HG03354 (cell line): Measurements from ENCODE around the gene RBMS3.
"Not testable (repeated sequence)": the region's sequence is repeated elsewhere in the genome, so short reads cannot be mapped to it uniquely, and the experiment has no call there.

Experiments
- ATAC-seq: cut with Tn5 transposase; IDR thresholded peaks from one replicate; pipeline ENCODE4 v1.9.1; 2021; ENCODE audit warnings: mild to moderate bottlenecking; ENCODE audit not compliant: unreplicated experiment, poor library complexity, severe bottlenecking

Gene RBMS3

GRCh38 chr3:29777869-29778268 lies 497.0 kb downstream of the RBMS3 start:
- ATAC-seq = no peak

GRCh38 chr3:29789686-29790085 lies 508.8 kb downstream of the RBMS3 start:
- no peak for ATAC-seq

DNA sequence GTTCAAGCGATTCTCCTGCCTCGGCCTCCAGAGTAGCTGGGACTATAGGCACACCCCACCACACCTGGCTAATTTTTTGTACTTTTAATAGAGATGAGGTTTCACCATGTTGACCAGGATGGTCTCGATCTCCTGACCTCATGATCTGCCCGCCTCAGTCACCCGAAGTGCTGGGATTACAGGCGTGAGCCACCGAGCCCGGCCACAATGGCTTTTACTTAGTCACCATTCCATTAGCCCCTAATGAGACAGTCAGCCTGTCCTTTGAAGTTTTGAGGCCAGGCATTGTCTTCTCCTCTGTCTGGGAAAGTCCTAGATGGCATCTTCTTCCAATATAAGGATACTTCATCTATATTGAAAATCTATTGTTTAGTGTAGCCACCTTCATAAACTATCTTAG lies 515.9 kb downstream of the RBMS3 start:
- ATAC-seq = no peak

GRCh38 chr3:29802057-29802456 lies 521.2 kb downstream of the RBMS3 start:
- no peak for ATAC-seq

- no peak for ATAC-seq
Measured at GRCh38 chr3:29804044-29804443, 523.2 kb downstream of the RBMS3 start.

- ATAC-seq = no peak
Measured at GRCh38 chr3:29805757-29806156, 524.9 kb downstream of the RBMS3 start.

GRCh38 chr3:29808324-29808723 lies 527.5 kb downstream of the RBMS3 start:
- not testable (repeated sequence) for ATAC-seq

DNA sequence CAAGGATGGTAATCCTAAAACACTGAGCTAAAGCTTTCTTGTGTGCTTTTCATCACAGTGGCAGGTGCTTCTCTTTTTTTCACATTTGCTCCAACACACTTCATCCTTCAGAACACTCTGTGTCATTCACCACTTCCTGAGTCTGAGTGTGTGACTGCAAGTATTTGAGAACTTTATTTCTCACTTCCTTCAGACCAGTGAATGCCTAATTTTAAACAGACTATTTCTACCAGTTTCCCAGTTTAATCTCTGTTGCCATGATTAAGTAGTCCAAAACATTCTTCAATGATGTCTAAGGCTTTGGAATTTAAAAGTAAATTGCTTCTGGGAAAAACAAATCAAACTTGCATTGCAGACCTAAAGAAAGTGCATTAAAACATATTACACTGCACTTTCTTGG lies 541.2 kb downstream of the RBMS3 start:
- no peak for ATAC-seq

DNA sequence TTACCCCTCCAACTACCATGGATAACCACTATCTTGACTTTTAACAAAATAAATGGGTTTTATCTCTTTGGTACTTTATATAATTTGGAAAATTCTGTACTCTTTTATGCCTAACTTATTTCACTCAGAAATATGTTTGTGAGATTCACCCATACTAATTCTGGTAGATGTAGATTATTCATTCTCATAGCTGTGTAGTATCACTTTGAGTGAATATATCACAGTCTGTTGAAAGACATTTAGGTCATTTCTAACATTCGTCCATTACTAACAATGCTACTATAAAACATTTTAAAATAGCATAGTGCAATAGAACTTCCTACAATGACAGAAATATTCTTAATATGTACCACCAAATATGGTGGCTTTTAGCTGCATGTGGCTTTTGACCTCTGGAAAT lies 542.4 kb downstream of the RBMS3 start:
- no peak for ATAC-seq

DNA sequence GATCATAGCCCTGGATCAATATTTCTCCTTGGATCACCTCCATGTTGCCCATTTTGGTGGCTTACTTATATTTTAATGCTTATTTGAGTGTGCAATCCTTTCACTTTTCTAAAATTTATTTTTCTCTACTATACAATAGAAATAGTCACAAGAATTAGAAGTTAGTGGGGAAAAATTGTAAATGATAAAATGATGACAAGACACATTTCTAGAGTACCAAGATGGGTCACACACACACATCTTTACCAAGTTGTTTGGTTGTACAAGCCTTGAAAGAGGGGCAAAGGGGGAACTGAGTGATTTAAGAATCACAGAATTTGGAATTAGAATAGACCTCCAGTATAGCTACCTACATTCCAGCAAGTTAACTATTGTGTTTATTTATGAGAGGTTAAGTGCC lies 545.8 kb downstream of the RBMS3 start:
- no peak for ATAC-seq

DNA sequence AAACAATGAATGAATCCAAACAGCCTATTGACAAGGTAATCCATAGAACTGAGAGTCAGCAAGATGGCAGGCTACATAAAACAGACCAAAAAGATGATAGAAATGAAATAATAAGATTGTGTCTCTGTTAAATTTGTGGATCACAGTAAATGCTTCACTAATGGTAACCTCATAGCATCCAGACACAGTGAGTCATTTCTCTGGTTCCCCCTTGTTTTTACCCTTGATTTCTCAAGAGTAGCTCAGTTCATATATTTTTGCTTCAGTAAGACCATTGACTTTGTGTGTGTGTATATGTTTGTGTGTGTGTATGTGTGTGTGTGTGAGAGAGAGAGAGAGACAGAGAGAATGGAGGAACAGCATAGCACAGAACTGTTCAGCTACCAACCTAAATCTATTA lies 546.9 kb downstream of the RBMS3 start:
- no peak for ATAC-seq

DNA sequence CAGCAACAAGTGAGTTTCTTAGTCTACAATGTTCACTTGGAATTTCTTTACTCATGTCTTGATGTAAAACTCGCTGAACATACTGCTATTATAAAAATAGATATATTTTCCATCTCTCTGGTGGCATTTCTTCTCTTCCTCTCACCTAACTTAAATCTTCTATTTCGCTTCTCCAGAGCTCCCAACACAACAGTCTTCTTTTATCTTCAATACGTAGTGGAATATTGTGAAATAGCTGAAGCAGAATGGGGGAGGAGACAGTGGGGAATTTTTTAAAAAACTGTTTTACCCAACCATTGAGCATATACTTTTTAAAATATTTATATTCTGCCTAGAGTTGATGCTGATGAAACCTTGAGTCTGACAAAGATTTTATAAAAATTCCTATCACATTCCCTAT lies 548.5 kb downstream of the RBMS3 start:
- ATAC-seq = no peak

GRCh38 chr3:29850641-29851040 lies 569.8 kb downstream of the RBMS3 start:
- no peak for ATAC-seq

DNA sequence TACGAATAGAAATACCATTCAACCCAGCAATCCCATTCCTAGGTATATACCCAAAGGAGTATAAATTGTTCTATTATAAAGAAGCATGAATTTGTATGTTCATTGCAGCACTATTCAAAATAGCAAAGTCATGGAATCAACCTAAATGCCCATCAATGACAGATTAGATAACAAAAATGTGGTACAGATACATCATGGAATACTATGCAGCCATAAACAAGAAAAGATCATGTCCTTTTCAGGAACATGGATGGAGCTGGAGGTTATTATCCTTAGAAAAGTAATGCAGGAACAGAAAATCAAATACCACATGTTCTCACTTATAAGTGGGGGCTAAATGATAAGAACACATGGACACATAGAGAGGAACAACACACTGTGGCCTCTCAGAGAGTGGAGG lies 571.9 kb downstream of the RBMS3 start:
- no peak for ATAC-seq

DNA sequence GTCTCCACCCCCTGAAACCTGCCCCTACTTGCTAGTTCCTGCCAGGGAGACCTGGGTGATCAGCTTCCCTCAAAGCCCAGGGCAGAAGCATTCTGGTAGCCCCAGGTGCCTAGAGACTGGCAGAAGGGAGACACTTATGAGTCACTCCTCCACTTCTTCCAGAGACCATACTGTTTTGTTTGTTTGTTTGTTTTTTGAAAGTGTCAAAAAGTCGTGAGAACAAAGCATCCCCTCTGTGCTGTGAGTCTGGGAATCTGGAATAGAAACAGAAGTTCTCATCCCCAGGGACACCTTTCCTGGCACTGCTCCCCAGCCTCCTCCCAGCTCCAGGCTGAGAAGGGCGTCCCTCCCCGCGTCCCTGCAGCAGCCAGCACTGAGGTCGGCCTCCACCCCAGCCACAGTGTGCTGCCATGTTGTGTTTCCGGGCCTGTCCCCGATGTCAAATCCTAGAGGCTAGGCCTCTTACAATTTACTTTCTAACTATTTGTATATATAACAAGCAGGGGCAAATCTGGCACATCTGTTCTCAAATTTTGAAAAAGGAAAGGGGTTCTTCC lies 573.0 kb downstream of the RBMS3 start:
- ATAC-seq = no peak

- ATAC-seq = no peak
Measured at GRCh38 chr3:29854821-29855220, 574.0 kb downstream of the RBMS3 start.

- no peak for ATAC-seq
Measured at GRCh38 chr3:29859726-29860270, 578.9 kb downstream of the RBMS3 start.

- ATAC-seq = no peak
Measured at GRCh38 chr3:29864809-29865208, 583.9 kb downstream of the RBMS3 start.

GRCh38 chr3:29868543-29869101 lies 587.8 kb downstream of the RBMS3 start:
- no peak for ATAC-seq

DNA sequence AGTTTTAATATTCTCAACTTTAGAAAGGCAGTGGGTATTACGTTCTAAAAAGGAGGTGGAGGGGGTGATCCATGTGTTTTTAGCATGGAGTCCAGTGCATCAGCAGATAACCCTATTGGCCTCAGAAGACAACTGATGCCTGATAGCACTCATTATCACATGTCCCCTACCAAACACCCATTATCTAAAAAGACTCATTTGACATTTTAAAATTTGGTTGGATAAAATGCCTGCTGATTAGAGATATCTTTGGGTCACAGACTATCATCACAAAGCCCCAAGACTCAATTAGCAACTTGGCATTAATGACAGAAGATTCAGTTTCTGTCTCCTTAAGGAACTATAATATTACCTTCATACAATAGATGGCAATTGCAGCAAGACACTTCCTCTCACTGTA lies 589.3 kb downstream of the RBMS3 start:
- no peak for ATAC-seq

DNA sequence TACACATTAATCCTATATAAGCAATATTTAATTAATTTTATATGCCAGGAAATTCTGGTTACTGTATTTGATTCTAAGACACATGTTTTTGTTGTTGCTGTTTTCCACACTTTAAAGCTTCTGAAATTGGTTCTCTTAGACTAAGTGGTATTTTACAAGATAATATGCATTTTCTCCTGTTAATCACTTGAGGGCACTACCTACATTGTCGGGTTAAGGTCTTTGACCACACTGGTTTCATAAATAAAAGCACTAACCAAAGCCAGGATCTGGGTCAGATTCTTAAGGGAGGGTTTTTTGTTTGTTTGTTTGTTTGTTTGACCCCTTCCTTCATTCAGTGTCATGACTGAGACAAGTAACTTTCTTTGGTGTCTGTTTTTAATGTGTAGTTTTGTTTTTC lies 590.2 kb downstream of the RBMS3 start:
- no peak for ATAC-seq

GRCh38 chr3:29880809-29881208 lies 599.9 kb downstream of the RBMS3 start:
- ATAC-seq = no peak
